ENCODE measurements around the gene NUDT3.

The NUDT3 gene

DNA sequence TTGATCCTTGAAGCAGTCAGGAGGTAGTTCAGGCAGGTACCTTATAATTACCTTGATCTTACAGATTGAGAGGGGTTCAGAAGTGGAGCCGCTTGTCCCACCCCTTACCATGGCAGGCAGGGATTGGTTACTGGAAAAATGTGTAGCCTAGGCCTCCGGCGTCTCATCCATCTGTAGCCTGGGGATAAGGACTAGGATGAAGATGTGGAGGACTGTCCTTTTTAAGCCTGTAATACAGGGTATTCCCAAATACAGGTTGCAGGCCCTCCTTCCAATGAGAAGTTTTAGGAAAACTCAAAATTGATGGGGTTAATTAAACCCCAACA lies 153.0 kb downstream of the NUDT3 start:
- peaks cover 37% of the 10 kb centered on the region for H3K36me3 Mint-ChIP-seq (ENCODE audit: low read depth)
- H3K4me3 Mint-ChIP-seq, result peak overlapping the region; percentile 88
- peak overlapping the region; percentile 64 for H3K27ac Mint-ChIP-seq
- TF ChIP-seq, protein P1, sequence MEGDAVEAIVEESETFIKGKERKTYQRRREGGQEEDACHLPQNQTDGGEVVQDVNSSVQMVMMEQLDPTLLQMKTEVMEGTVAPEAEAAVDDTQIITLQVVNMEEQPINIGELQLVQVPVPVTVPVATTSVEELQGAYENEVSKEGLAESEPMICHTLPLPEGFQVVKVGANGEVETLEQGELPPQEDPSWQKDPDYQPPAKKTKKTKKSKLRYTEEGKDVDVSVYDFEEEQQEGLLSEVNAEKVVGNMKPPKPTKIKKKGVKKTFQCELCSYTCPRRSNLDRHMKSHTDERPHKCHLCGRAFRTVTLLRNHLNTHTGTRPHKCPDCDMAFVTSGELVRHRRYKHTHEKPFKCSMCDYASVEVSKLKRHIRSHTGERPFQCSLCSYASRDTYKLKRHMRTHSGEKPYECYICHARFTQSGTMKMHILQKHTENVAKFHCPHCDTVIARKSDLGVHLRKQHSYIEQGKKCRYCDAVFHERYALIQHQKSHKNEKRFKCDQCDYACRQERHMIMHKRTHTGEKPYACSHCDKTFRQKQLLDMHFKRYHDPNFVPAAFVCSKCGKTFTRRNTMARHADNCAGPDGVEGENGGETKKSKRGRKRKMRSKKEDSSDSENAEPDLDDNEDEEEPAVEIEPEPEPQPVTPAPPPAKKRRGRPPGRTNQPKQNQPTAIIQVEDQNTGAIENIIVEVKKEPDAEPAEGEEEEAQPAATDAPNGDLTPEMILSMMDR (IDR thresholded peaks at IDR 0.05), result no peak
- peaks cover 60% of the 10 kb centered on the region for H3K4me1 Mint-ChIP-seq
- no peak for DNase-seq
- no peaks in the 10 kb centered on the region for H3K27me3 Mint-ChIP-seq (ENCODE audit: low read depth, poor library complexity)
- no peaks in the 10 kb centered on the region for H3K9me3 Mint-ChIP-seq

DNA sequence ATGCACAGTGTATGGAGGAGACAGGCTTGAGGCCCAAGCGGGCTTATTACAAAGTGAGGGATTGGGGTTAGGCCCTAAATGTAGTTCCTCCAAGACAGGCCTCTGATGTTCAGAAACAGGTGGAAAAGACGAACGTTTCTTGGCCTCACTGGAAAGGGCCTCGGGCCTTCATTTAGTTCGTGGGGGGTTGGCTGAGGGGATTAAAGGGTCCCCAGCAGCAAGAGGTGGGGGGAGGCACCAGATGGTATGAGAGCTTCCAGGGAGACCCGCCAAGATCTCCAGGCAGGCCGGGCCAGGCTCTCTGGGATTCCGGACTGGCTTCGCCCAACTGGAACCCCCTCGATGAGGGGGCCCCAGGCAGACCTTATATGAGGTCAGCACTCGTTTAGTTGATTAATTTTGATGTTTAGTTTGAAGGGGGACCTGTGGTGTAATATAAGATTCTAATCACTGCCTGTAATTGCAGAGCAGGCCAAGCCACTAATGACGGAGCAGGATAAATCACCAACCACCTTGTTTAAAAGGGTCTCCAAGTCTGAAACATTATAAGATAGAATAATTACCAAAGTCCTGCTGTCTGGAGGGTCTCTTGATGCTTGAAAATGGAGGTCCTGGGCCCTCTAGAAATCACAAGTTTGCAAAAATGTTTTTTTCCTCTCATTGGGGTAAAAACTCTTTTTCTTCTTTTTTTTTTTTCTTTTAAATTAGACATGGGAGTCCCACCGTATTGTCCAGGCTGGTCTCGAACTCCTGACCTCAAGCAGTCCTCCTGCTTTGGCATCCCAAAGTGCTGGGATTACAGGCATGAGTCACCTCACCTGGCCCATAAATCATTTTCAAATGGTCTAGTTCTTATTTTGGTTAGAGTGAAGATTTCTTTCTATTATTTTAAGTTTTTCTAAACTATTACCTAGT lies 153.6 kb downstream of the NUDT3 start:
- DNase-seq, result no peak
- TF ChIP-seq, protein P1 (IDR thresholded peaks at IDR 0.05), result no peak
- Mint-ChIP-seq H3K9me3 (no peaks in the 10 kb centered on the region), H3K36me3 (ENCODE audit: low read depth) (peaks cover 37% of the 10 kb centered on the region), H3K4me3 (peak overlapping the region; percentile 88), H3K27ac (peak overlapping the region; percentile 90), H3K4me1 (peaks cover 66% of the 10 kb centered on the region), H3K27me3 (ENCODE audit: low read depth, poor library complexity) (no peaks in the 10 kb centered on the region)

DNA sequence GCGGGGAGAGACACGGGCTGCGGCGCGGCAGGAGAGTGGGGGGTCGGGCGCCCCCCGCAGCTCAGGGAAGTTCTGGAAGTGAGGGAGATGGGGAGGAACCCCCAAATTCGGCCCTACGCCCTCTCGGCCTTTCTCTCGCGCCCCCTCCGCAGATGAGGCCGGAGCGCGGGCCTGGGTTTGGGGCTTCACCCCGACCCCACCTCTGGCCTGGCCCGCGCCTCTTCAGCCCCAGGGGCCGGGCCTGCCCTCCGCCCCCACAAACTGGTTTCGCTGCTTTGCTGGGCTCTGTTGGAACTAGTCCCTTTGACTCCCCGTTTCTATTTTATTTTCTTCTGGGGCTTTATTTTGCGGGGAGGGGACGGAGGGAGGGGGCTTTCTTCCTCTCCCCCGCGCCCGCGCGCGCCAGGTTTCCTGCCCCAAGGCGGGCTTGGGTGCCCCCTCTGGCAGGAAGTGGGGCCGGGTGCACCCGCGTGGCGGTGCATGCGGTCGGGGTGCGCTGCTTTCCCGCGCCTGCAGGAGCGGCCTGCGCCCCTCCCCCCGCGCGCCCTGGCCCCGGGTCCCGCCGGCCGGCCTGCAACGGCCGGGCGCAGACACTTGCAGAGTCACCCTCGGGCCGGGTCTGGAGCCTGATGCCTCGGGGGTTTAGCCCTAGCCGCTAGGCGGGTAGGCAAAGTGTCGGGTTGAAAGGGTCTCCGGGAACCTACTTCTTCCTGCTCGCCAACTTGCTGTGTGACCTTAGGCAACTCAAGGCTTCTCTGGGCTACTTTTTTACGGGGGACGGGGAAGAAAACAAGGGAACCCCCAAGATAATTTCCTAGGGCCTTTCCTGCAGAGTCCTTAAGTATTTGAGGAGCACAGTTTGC lies 154.5 kb downstream of the NUDT3 start:
- TF ChIP-seq, protein P1 (IDR thresholded peaks at IDR 0.05), result peak; percentile 8
- peak; percentile 66 for DNase-seq
- Mint-ChIP-seq H3K27ac (peak overlapping the region; percentile 78), H3K4me3 (peak overlapping the region; percentile 88), H3K9me3 (no peaks in the 10 kb centered on the region), H3K27me3 (ENCODE audit: low read depth, poor library complexity) (no peaks in the 10 kb centered on the region), H3K36me3 (ENCODE audit: low read depth) (peaks cover 29% of the 10 kb centered on the region), H3K4me1 (peaks cover 65% of the 10 kb centered on the region)

DNA sequence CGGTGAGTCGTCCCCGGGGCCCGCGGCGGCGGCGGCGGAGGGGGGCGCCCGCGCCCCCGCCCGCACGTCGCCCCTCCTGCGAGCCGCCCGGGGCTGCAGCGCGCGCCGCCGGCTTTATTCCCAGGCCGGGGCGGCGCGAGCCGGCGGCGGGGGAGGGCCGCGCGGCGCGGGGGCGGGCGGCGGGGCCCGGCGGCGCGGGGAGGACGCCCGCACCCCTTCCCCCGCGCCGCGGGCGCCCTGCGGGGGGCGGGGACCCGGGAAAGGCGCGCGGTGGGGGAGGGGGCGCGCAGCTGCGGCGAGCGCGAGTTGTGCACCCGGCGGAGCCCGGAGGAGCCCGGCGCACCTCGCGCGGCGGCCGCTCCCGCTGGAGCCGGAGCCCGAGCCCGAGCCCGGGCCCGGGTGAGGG lies 155.2 kb downstream of the NUDT3 start:
- Mint-ChIP-seq H3K4me3 (peak overlapping the region; percentile 85), H3K27ac (no peak overlapping the region), H3K27me3 (ENCODE audit: low read depth, poor library complexity) (no peaks in the 10 kb centered on the region), H3K4me1 (peaks cover 61% of the 10 kb centered on the region), H3K36me3 (ENCODE audit: low read depth) (peaks cover 23% of the 10 kb centered on the region), H3K9me3 (no peaks in the 10 kb centered on the region)
- TF ChIP-seq, protein P1 (IDR thresholded peaks at IDR 0.05), result no peak
- peak; percentile 56 for DNase-seq

DNA sequence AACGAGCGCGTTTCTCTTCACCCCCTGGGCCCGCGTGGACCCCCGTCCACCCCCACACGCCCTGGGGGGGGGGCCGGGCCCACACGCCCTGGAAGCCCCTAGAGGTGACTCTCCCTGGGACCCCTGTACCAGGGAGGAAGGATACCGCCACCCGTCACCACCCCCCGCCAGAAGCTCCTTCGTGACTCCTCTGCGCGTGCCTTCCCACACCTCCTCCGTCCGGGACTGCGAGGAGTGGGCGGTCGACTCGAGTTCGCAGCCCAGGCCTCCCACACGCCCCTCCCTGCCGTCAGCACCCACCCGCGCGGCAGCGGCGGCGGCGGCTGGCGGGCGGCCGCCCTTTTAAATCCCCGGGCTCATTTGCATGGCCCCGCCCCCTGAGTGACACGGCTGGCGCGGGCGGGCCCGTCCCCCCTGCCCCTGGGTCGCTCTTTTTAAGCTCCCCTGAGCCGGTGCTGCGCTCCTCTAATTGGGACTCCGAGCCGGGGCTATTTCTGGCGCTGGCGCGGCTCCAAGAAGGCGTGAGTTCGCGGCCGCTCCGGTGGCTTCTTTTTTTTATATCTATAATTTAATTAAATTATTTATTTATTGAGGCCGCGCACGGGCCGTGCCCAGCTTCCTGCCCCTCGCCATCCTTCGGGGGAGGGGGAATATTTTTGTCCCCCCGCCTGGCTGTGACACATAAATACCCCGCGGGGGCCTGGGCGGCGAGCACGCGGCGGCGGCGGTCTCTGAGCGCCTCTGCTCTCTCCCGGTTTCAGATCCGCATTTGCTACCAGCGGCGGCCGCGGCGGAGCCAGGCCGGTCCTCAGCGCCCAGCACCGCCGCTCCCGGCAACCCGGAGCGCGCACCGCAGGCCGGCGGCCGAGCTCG lies 155.8 kb downstream of the NUDT3 start, which contains the start of gene HMGA1:
TSS of gene HMGA1 (plus strand) at position 431 of the 873 bp plus-strand sequence. CDS start 3,908 bp downstream, outside the sequence.
- peaks cover 60% of the 10 kb centered on the region for H3K4me1 Mint-ChIP-seq
- no peaks in the 10 kb centered on the region for H3K9me3 Mint-ChIP-seq
- H3K4me3 Mint-ChIP-seq, result peak within 1 kb of the TSS; percentile 85
- peak; percentile 93 for DNase-seq
- H3K27me3 Mint-ChIP-seq (ENCODE audit: low read depth, poor library complexity), result no peaks in the 10 kb centered on the region
- peaks cover 16% of the 10 kb centered on the region for H3K36me3 Mint-ChIP-seq (ENCODE audit: low read depth)
- peak within 1 kb of the TSS; percentile 99 for H3K27ac Mint-ChIP-seq
- TF ChIP-seq, protein P1 (IDR thresholded peaks at IDR 0.05), result no peak
